Measurements from ENCODE around the gene DSCAML1. TPM values are rescaled to one million over a fixed set of nuclear protein-coding genes. Genes with fewer than 3 reads are reported as not detected.

Gene DSCAML1
- total RNA-seq, 2 donors from 2014 or later, result 0.21 to 0.41 TPM

- DNase-seq (ENCODE audit: low spot score), result no peak
- no peak for ATAC-seq (ENCODE audit: insufficient number of reproducible peaks, low FRiP score, low read depth)
These were observed 61.6 kb downstream of the DSCAML1 start for GRCh38 chr11:117735350-117735977.

GRCh38 chr11:117734601-117735024 lies 62.4 kb downstream of the DSCAML1 start:
- H3K36me3 ChIP-seq, result no peaks in the 10 kb centered on the region
- no peaks in the 10 kb centered on the region for H3K9me3 ChIP-seq
- H3K4me3 ChIP-seq, result no peak overlapping the region
- no peak overlapping the region for H3K27ac ChIP-seq
- TF ChIP-seq CTCF (IDR thresholded peaks at IDR 0.05), result no peak
- no peaks in the 10 kb centered on the region for H3K4me1 ChIP-seq (ENCODE audit: control insufficient read depth in 1 of 2, low read depth in 2 of 2)
- H3K27me3 ChIP-seq (replicated peaks; ENCODE audit: insufficient read depth), result no peaks in the 10 kb centered on the region
- no peak for ATAC-seq (ENCODE audit: insufficient number of reproducible peaks, low FRiP score, low read depth)
- DNase-seq (ENCODE audit: low spot score), result no peak

More at GRCh38 chr11:117735350-117735977, 61.6 kb downstream of the DSCAML1 start:
- no peaks in the 10 kb centered on the region for H3K4me1 ChIP-seq (ENCODE audit: control insufficient read depth in 1 of 2, low read depth in 2 of 2)
- TF ChIP-seq CTCF (IDR thresholded peaks at IDR 0.05), result no peak
- no peak overlapping the region for H3K27ac ChIP-seq
- no peaks in the 10 kb centered on the region for H3K36me3 ChIP-seq
- H3K9me3 ChIP-seq, result no peaks in the 10 kb centered on the region
- no peak overlapping the region for H3K4me3 ChIP-seq
- H3K27me3 ChIP-seq (replicated peaks; ENCODE audit: insufficient read depth), result no peaks in the 10 kb centered on the region

GRCh38 chr11:117733316-117733715 lies 63.7 kb downstream of the DSCAML1 start:
- no peaks in the 10 kb centered on the region for H3K4me1 ChIP-seq (ENCODE audit: control insufficient read depth in 1 of 2, low read depth in 2 of 2)
- H3K9me3 ChIP-seq, result no peaks in the 10 kb centered on the region
- no peak overlapping the region for H3K27ac ChIP-seq
- H3K27me3 ChIP-seq (replicated peaks; ENCODE audit: insufficient read depth), result no peaks in the 10 kb centered on the region
- no peak overlapping the region for H3K4me3 ChIP-seq
- no peaks in the 10 kb centered on the region for H3K36me3 ChIP-seq
- DNase-seq (ENCODE audit: low spot score), result no peak
- no peak for ATAC-seq (ENCODE audit: insufficient number of reproducible peaks, low FRiP score, low read depth)
- TF ChIP-seq CTCF (IDR thresholded peaks at IDR 0.05), result no peak

- Histone ChIP-seq H3K27ac (no peak overlapping the region), H3K27me3 (replicated peaks; ENCODE audit: insufficient read depth) (no peaks in the 10 kb centered on the region), H3K4me3 (no peak overlapping the region), H3K4me1 (ENCODE audit: control insufficient read depth in 1 of 2, low read depth in 2 of 2) (no peaks in the 10 kb centered on the region), H3K36me3 (no peaks in the 10 kb centered on the region), H3K9me3 (no peaks in the 10 kb centered on the region)
- no peak for TF ChIP-seq CTCF (IDR thresholded peaks at IDR 0.05)
- no peak for DNase-seq (ENCODE audit: low spot score)
- no peak for ATAC-seq (ENCODE audit: insufficient number of reproducible peaks, low FRiP score, low read depth)
These were observed 65.2 kb downstream of the DSCAML1 start for GRCh38 chr11:117731722-117732290.

- H3K9me3 ChIP-seq, result no peaks in the 10 kb centered on the region
- H3K27me3 ChIP-seq (replicated peaks; ENCODE audit: insufficient read depth), result no peaks in the 10 kb centered on the region
- no peak overlapping the region for H3K27ac ChIP-seq
- no peaks in the 10 kb centered on the region for H3K36me3 ChIP-seq
- TF ChIP-seq CTCF (IDR thresholded peaks at IDR 0.05), result no peak
- ATAC-seq (ENCODE audit: insufficient number of reproducible peaks, low FRiP score, low read depth) (no peak), DNase-seq (ENCODE audit: low spot score) (no peak)
- no peaks in the 10 kb centered on the region for H3K4me1 ChIP-seq (ENCODE audit: control insufficient read depth in 1 of 2, low read depth in 2 of 2)
- no peak overlapping the region for H3K4me3 ChIP-seq
These were observed 66.7 kb downstream of the DSCAML1 start for GRCh38 chr11:117730208-117730800.

Data from thoracic aorta (tissue), 2 donors.